ENCODE data around the gene SIGLEC9. TPM values are rescaled to one million over a fixed set of nuclear protein-coding genes. Genes with fewer than 3 reads are reported as not detected.

Gene SIGLEC9
- total RNA-seq, 1 experiment from 2014 or later: not detected

GRCh38 chr19:51131780-51132680, 7.3 kb downstream of the SIGLEC9 start:
- DNase-seq (ENCODE audit: low read depth, low spot score) (peak; percentile 10), ATAC-seq (peak; percentile 67)
- 0 out of 2 replicates have a peak, but pooled peaks cover 3% of the 10 kb centered on the region for H3K27me3 ChIP-seq (ENCODE audit: insufficient read depth, low read length)
- ChIA-PET RAD21 (ENCODE audit: low non-redundant PET in 1 of 2, low total read pairs in 2 of 2, uncharacterized antibody in 2 of 2, unreplicated experiment in 2 of 2) (no interaction called here), CTCF (no interaction called here), POLR2A (no interaction called here)
- no TSS peak for BruUV-seq (replicated peaks)
- peak overlapping the region; percentile 92 for H2AFZ ChIP-seq (ENCODE audit: low read depth, low read length, poor library complexity, severe bottlenecking)
- peaks cover 2 to 7% of the 10 kb centered on the region in 2 experiments; a peak in 1 of 4 replicates for H3K4me1 ChIP-seq (ENCODE audit: control insufficient read depth in 1 of 2, insufficient read depth in 2 of 2, low read length in 2 of 2)
- intact Hi-C loops (cut with micrococcal nuclease): loop anchor here (1.0 kb wide), 1 partner anchor 124 kb away; no protein-coding TSS in a partner anchor
- H3K4me3 ChIP-seq (replicated peaks in 1 of 2; ENCODE audit: low read depth in 1 of 2, low read length in 2 of 2): no peak overlapping the region
- no peaks in the 10 kb centered on the region for H3K9me3 ChIP-seq (ENCODE audit: control insufficient read depth in 1 of 2, insufficient read depth in 1 of 2, low read depth in 1 of 2, low read length in 2 of 2)
- H3K27ac ChIP-seq (ENCODE audit: low read depth, low read length): no peak overlapping the region
- H3K4me2 ChIP-seq (ENCODE audit: low read length): peak overlapping the region; percentile 47
- no peaks in the 10 kb centered on the region for H3K36me3 ChIP-seq (ENCODE audit: control insufficient read depth in 1 of 2, insufficient read depth in 2 of 2, low read length in 2 of 2)
- TF ChIP-seq ATF3 (IDR thresholded peaks at IDR 0.05): no peak
- 0 out of 2 replicates have a peak, but pooled peaks have one; percentile 10 for TF ChIP-seq RAD21 (IDR thresholded peaks at IDR 0.05; ENCODE audit: low read depth)
- peak in 2 of 3 experiments; percentile 14; a peak in 2 of 6 replicates for TF ChIP-seq CTCF (IDR thresholded peaks at IDR 0.05 in 2 of 3, conservative IDR thresholded peaks at IDR 0.05 in 1 of 3; ENCODE audit: borderline replicate concordance in 1 of 3, insufficient read depth in 1 of 3, low read depth in 2 of 3, low read length in 2 of 3)
- H3K9ac ChIP-seq (ENCODE audit: low read length): no peak overlapping the region
- no peaks in the 10 kb centered on the region for H3K9me2 ChIP-seq (ENCODE audit: insufficient read depth)
- H3K79me2 ChIP-seq (ENCODE audit: insufficient read depth, low read length): no peaks in the 10 kb centered on the region
- no peaks in the 10 kb centered on the region for H4K20me1 ChIP-seq (ENCODE audit: insufficient read depth)

DNA sequence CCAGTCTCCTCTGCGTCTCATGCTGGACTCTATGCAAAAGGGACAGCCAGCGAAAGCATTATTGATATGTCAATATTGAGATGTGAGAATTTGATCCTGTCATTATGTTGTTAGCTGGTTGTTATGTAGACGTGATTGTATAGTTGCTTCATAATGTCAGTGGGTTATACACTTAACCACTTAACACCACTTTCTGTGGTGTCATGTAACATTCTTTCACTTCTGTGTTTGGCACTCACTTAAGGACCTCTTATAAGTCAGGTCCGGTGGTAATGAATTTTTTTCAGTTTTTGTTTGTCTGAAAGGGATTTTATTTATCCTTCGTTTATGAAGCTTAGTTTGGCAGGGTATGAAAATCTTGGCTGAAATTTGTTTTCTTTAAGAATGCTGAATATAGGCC, 10.3 kb downstream of the SIGLEC9 start:
- ChIA-PET RAD21 (ENCODE audit: low non-redundant PET in 1 of 2, low total read pairs in 2 of 2, uncharacterized antibody in 2 of 2, unreplicated experiment in 2 of 2) (no interaction called here), POLR2A (no interaction called here), CTCF (no interaction called here)
- Histone ChIP-seq H2AFZ (ENCODE audit: low read depth, low read length, poor library complexity, severe bottlenecking) (no peak overlapping the region), H3K9me3 (ENCODE audit: control insufficient read depth in 1 of 2, insufficient read depth in 1 of 2, low read depth in 1 of 2, low read length in 2 of 2) (no peaks in the 10 kb centered on the region), H3K27me3 (ENCODE audit: insufficient read depth, low read length) (peaks cover 4% of the 10 kb centered on the region; the same call in 1 of the 2 replicates), H4K20me1 (ENCODE audit: insufficient read depth) (no peaks in the 10 kb centered on the region), H3K4me2 (ENCODE audit: low read length) (no peak overlapping the region), H3K9me2 (ENCODE audit: insufficient read depth) (no peaks in the 10 kb centered on the region), H3K4me3 (replicated peaks in 1 of 2; ENCODE audit: low read depth in 1 of 2, low read length in 2 of 2) (no peak overlapping the region), H3K36me3 (ENCODE audit: control insufficient read depth in 1 of 2, insufficient read depth in 2 of 2, low read length in 2 of 2) (no peaks in the 10 kb centered on the region), H3K79me2 (ENCODE audit: insufficient read depth, low read length) (no peaks in the 10 kb centered on the region), H3K4me1 (ENCODE audit: control insufficient read depth in 1 of 2, insufficient read depth in 2 of 2, low read length in 2 of 2) (peaks cover 0 to 7% of the 10 kb centered on the region in 2 experiments; a peak in 1 of 4 replicates), H3K27ac (ENCODE audit: low read depth, low read length) (no peak overlapping the region), H3K9ac (ENCODE audit: low read length) (no peak overlapping the region)
- intact Hi-C loops (cut with micrococcal nuclease): no loop called here
- BruUV-seq (replicated peaks): no TSS peak
- DNase-seq (ENCODE audit: low read depth, low spot score): no peak
- no peak for ATAC-seq
- TF ChIP-seq CTCF (IDR thresholded peaks at IDR 0.05 in 2 of 3, conservative IDR thresholded peaks at IDR 0.05 in 1 of 3; ENCODE audit: borderline replicate concordance in 1 of 3, insufficient read depth in 1 of 3, low read depth in 2 of 3, low read length in 2 of 3) (no peak), EZH2 (IDR thresholded peaks at IDR 0.05) (no peak), CBX3 (IDR thresholded peaks at IDR 0.05; ENCODE audit: low read depth) (no peak), POLR2AphosphoS5 (IDR thresholded peaks at IDR 0.05; ENCODE audit: low read depth, low read length) (no peak), SRF (IDR thresholded peaks at IDR 0.05; ENCODE audit: low read depth) (no peak), SIN3A (IDR thresholded peaks at IDR 0.05; ENCODE audit: low read depth) (no peak), EGR1 (IDR thresholded peaks at IDR 0.05; ENCODE audit: low read depth) (no peak), CEBPB (IDR thresholded peaks at IDR 0.05; ENCODE audit: low read depth) (no peak), EZH2phosphoT487 (IDR thresholded peaks at IDR 0.05; ENCODE audit: borderline replicate concordance) (no peak), YY1 (IDR thresholded peaks at IDR 0.05; ENCODE audit: extremely low read depth, insufficient replicate concordance, low read depth, low read length) (no peak)

Data from HCT116 (cell line).